NCI-H345 treated with DMSO at 0.1 percent for 48 hours (cell line): ENCODE measurements around the gene STOM.
"Not testable (repeated sequence)": the region's sequence is repeated elsewhere in the genome, so short reads cannot be mapped to it uniquely, and the experiment has no call there.

Experiments used
- DNase-seq: peaks from one replicate; lab custom pipeline; 2025; ENCODE audit not compliant: unreplicated experiment; lab: John Stamatoyannopoulos, UW

Gene STOM, protein sequence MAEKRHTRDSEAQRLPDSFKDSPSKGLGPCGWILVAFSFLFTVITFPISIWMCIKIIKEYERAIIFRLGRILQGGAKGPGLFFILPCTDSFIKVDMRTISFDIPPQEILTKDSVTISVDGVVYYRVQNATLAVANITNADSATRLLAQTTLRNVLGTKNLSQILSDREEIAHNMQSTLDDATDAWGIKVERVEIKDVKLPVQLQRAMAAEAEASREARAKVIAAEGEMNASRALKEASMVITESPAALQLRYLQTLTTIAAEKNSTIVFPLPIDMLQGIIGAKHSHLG

GRCh38 chr9:121369595-121370265, at the start of gene STOM:
STOM (minus strand) TSS chr9:121370250; CDS start chr9:121370187, 63 bp downstream.
- DNase-seq: no peak

DNA sequence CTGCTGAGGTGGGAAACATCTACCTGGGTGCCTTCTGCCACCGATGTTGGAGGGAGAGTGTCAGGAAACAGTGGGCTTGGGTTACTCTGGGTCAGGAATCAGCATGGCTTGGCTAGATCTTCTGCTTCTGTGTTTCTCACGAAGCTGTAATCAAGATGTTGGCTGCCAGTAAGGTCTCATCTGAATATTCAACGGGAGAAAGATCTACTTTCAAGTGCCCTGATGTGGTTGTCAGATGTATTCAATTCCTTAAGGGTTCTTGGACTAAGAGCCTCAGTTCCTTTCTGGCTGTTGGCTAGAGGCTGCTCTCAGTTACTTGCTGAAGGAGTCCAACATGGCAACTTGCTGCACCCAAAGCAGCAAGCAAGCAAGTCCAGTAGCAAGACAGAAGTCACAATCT, 41.9 kb upstream of the STOM start:
- no peak for DNase-seq

- DNase-seq: no peak
Measured at GRCh38 chr9:121405899-121406298, 35.8 kb upstream of the STOM start.

DNA sequence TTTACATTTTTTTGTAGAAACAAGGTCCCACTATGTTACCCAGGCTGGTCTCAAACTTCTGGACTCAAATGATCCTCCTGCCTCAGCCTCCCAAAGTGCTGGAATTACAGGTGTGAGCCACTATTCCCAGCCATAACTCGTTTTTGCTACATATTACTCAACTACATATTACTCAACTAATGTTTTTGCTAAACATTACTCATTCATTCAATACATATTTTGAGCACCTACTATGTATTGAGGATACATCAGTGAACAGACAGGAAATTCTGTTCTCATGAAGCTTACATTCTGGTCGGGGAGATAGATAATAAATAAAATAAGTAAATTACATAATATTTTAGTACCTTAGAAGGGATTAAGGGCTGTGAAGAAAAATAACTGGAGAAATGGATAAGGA, 34.9 kb upstream of the STOM start:
- no peak for DNase-seq

DNA sequence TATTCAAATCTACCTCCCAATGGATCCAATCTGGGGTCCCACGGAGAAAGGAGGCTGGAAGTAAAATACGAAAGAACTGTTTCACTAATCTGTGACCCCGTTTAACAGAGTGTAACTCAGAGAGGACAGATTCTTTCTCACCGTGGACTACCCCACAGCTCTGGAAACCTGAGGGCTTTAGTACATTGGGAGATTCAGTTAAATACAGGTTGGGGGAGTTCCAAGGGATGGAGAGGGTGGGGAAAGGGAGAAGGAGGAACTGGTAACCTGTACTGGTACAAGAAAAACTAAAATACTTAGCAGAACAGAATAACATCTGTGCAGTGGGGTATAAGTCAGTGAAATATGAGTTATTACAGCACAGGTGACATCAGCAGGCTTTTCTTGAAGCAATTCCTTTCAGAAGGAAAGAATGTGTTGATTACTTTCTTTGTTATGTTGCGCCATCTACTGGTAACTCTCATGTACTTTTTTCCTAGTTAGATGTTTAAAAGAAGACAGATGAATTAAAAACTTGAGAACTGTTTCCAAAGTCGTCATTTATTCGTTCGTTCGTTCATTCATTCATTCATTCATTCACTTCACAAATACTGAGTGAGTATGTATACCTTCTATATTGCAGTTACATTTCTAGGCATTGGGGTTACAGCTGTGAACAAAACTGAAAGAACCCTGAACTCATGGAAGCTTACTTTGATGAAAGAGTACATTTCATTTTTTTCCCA, 30.0 kb upstream of the STOM start:
- DNase-seq: peak; percentile 45

GRCh38 chr9:121399126-121399882, 29.3 kb upstream of the STOM start:
- no peak for DNase-seq

DNA sequence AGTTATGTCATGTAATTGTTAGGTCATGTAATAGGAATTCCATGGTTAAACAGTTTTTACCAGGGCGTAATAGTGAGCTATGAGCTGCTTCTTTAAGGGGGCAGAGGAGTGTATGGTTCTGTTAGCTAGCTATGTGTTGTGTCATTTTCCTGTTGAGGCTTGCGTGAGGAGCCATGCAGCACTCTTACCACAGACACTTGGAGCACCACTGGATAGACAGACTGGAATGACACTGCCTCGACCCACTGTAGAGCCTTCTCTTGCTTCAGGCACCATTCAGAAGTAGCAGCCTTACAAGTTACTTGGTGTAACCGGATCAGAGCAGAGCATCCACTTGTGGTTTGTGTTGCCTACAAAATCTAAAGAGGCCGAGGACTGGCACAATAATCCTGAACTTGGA, 28.3 kb upstream of the STOM start:
- DNase-seq: no peak

DNA sequence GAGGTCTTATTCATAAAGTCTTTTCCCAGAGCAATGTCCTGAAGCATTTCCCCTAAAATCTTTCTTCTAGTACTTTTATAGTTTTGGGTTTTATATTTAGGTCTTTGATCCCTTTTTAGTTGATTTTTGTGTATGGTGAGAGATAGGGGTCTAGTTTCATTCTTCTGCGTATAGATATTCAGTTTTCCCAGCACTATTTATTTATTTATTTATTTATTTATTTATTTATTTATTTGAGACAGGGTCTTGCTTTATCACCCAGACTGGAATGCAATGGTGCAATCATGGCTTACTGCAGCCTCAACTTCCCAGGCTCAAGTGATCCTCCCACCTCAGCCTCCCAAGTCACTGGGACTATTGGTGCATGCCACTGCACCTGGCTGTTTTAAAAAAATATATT, 27.2 kb upstream of the STOM start:
- DNase-seq: not testable (repeated sequence)

DNA sequence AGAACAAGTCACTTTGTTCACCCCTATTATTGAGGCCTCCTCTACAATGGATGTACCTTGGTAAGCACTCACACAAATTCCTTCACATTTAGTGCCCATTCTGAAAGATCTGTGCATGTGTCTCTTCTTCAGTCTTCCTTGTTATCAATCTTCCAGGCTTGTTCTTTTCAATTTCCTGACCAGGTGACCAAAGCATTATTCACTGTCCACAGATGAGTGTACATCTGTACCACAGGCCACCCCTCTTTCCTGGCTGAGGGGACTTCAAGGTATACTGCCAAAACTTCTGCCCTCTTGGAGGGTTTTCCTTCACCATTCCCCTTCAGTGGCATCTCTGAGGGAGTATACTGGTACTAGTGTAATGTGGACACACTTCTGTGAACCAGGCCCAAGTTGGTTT, 25.5 kb upstream of the STOM start:
- DNase-seq: no peak

DNA sequence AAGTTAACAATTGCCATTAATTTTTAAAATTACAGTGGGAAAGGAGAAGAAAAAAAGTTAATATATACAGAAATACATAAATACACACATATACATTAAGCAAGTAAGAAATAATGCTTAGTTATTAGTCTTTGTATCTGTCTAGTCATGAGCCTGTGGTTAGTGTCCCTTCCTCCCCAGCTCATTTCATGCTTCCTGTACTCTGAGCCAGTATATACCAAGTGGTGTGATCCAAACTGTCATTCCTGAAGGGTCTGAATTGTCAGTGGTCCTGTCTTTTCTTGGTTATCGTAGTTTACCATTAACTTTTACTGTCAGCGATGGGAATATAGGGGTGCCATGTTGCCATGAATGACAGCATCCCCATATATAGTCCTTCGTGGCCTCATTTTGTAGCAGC, 24.2 kb upstream of the STOM start:
- DNase-seq: no peak

- DNase-seq: no peak
Measured at GRCh38 chr9:121393318-121393717, 23.3 kb upstream of the STOM start.

- no peak for DNase-seq
Measured at GRCh38 chr9:121390372-121390771, 20.3 kb upstream of the STOM start.

DNA sequence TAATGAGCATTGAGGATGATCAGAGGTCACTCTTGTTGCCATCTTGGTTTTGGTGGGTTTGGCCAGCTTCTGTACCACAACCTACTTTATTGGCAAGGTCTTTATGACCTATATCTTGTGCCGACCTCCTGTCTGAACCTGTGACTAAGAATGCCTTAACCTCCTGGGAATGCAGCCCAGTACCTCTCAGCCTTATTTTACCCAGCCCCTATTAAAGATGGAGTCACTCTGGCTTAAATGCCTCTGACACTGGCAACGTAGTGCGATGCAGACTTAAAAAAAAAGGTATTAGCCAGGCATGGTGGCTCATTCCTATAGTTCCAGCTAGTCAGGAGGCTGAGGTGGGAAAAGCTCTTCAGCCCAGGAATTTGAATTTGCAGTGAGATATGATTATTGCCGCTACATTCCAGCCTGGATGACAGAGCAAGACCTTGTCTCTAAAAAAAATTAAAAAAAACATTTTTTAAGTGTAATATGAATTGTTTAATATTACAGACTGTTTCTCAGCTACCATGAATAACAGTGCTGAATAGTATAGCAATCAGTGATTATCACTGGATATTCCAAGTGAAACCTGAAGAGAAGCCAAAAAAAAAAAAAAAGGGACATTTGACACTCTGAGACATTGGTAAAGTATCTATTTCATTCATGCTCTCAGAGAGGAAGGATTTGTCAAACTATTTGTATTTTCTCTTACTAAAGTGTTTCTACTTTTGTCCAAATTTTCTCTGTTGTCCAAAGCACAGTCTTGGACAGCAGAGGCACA, 18.3 kb upstream of the STOM start:
- DNase-seq: no peak

- no peak for DNase-seq
Measured at GRCh38 chr9:121386442-121387175, 16.6 kb upstream of the STOM start.

DNA sequence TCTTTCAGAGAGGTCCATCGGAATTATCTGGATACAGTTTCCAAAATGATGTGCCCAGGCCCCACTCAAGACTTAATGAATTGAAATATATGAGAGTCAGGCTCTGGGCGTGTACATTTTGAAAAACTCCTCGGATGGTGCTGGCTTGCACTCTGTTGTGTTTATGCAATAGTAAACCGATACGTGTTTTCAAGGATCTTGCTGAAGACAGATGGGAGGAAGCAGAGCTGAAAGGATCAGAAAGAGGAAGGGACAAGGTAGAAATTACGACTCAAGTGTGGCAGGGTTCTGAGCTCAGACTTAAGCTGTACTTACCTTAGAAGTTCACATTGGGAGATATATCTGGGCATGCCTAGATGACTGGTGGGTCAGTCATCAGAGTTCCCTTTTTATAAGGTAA, 13.7 kb upstream of the STOM start:
- no peak for DNase-seq

DNA sequence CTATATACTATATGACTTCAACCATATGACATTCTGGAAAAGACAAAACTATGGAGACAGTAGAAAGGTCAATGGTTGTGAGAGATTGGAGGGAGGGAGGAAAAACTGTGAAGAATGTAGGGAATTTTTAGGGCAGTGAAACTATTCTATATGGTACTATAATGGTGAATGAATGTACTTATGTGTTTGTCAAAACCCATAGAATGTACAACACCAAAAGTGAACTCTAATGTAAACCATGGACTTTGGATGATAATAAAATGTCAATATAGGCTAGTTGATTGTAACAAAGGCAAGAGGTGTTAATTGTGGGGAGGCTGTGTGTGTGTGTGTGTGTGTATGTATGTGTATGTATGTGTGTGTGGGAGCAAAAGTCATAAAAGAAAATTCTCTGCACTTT, 10.8 kb upstream of the STOM start:
- DNase-seq: no peak

DNA sequence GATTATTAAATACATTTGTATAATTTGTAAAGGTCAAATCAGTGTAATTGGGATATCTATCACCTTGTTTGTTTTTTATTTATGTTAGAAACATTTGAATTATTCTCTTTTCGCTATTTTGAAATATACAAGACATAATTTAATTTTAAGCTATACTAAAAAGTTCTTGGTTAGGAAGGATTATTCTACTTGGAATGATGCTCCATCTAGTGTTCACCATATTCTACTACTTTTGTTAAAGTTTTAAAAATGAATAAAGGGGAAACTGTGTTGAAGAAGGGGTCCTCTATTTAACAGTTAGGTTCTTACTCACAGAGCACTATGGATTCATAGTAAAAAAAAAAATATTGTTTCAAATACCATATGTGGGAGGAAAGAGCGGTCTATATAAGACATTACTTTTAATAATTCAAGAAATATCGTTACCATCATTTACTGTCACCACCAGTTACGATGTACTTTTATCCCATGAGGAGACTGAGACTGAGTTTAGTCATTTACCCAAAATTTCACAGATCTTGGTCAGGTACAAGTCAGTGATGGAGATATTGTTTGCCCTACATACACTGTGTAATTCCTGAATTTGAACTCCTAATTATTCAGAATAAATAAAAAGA, 6.3 kb upstream of the STOM start:
- DNase-seq: no peak

GRCh38 chr9:121373011-121373729, 3.1 kb upstream of the STOM start:
- no peak for DNase-seq
